ENCODE data around the gene CCDC187. TPM values are rescaled to one million over a fixed set of nuclear protein-coding genes. Genes with fewer than 3 reads are reported as not detected.

Gene CCDC187
- total RNA-seq, 1 experiment from 2014 or later, result not detected

DNA sequence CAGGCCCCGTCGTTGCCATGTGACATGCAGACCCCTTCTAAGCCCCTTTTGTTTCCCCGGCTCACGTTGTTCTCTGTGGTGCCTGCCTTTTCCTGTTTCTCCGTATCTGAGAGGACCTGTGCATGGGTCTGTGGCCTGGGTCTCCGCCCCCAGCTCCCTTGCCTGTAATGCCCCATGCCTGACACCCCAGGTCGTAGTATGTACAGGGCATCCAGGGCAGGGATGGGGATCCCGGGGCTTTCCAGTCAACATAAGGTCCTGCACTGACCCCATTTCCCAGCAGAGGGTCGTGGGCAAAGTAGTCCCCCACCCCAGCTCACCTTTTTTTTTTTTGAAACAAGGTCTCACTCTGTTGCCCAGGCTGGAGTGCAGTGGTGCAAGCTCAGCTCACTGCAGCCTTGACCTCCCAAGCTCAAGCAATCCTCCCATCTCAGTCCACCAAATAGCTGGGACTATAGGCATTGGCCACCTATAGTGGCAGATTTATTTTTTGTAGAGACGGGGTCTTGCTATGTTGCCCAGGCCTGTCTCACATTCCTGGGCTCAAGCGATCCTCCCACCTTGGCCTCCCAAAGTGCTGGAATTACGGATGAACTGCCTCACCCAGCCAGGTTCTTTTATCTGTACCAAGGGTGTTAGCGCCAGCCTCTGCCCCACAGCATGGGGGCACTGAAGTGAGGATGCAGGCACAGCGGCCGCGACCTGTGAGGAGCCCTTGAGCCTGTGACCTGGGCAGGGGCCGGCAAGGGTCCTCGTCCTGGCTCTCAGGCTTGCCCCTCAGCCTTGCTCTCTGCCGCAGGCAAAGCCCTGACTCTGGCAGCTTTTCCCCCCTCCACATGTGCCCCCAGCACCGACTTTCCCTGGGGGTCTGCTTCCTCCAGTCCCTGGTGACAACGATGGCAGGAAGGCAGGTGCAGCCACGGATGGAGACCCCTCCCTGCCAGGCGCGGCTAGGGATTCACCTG is 39.2 kb downstream of the CCDC187 start:
- Histone ChIP-seq H3K4me1 (ENCODE audit: insufficient read depth, low read length, poor library complexity, severe bottlenecking) (peaks cover 4% of the 10 kb centered on the region), H3K4me3 (ENCODE audit: low read depth, low read length, poor library complexity, severe bottlenecking) (no peak overlapping the region), H3K27me3 (replicated peaks; ENCODE audit: insufficient read depth, low read depth, low read length, poor library complexity) (no peaks in the 10 kb centered on the region), H3K27ac (ENCODE audit: low read depth, low read length, poor library complexity, severe bottlenecking) (no peak overlapping the region), H3K9me3 (ENCODE audit: low read depth, low read length, poor library complexity, severe bottlenecking) (no peaks in the 10 kb centered on the region), H3K36me3 (ENCODE audit: insufficient read depth, low read length, poor library complexity, severe bottlenecking) (no peaks in the 10 kb centered on the region)
- BruUV-seq (replicated peaks), result no TSS peak
- POLR2A ChIA-PET (ENCODE audit: low non-redundant PET), result no interaction called here
- intact Hi-C loops (cut with micrococcal nuclease; ENCODE audit: unreplicated experiment), result no loop called here
- CTCF ChIA-PET, result no interaction called here
- DNase-seq (ENCODE audit: low spot score), result no peak
- TF ChIP-seq, protein P1, sequence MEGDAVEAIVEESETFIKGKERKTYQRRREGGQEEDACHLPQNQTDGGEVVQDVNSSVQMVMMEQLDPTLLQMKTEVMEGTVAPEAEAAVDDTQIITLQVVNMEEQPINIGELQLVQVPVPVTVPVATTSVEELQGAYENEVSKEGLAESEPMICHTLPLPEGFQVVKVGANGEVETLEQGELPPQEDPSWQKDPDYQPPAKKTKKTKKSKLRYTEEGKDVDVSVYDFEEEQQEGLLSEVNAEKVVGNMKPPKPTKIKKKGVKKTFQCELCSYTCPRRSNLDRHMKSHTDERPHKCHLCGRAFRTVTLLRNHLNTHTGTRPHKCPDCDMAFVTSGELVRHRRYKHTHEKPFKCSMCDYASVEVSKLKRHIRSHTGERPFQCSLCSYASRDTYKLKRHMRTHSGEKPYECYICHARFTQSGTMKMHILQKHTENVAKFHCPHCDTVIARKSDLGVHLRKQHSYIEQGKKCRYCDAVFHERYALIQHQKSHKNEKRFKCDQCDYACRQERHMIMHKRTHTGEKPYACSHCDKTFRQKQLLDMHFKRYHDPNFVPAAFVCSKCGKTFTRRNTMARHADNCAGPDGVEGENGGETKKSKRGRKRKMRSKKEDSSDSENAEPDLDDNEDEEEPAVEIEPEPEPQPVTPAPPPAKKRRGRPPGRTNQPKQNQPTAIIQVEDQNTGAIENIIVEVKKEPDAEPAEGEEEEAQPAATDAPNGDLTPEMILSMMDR (conservative IDR thresholded peaks at IDR 0.05; ENCODE audit: low read depth, low read length), result no peak

DNA sequence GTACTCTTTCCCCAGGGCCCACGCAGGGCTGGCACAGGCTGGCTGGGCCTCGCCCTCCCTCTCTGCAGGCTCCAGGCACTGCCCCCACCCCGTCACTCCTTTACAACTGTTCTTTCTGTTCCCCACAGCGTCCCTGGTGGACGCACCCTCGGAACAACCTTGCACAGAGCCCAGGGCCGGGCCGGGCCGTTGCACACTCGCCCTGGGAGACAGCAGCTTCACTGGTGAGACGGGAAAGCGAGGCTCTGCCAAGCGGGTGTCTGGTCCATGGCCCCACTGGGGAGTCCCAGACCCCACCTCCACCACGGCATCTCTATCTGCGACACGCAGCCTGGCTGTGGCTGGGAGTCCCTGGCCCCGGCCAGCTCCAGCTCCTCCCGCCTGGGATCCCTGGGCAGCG is 39.9 kb downstream of the CCDC187 start:
- ChIA-PET CTCF (no interaction called here), POLR2A (ENCODE audit: low non-redundant PET) (no interaction called here)
- no peak for DNase-seq (ENCODE audit: low spot score)
- Histone ChIP-seq H3K36me3 (ENCODE audit: insufficient read depth, low read length, poor library complexity, severe bottlenecking) (no peaks in the 10 kb centered on the region), H3K9me3 (ENCODE audit: low read depth, low read length, poor library complexity, severe bottlenecking) (no peaks in the 10 kb centered on the region), H3K27me3 (replicated peaks; ENCODE audit: insufficient read depth, low read depth, low read length, poor library complexity) (no peaks in the 10 kb centered on the region), H3K27ac (ENCODE audit: low read depth, low read length, poor library complexity, severe bottlenecking) (no peak overlapping the region), H3K4me1 (ENCODE audit: insufficient read depth, low read length, poor library complexity, severe bottlenecking) (peaks cover 4% of the 10 kb centered on the region), H3K4me3 (ENCODE audit: low read depth, low read length, poor library complexity, severe bottlenecking) (no peak overlapping the region)
- TF ChIP-seq, protein P1 (conservative IDR thresholded peaks at IDR 0.05; ENCODE audit: low read depth, low read length), result no peak
- no peak for TF ChIP-seq EZH2 (IDR thresholded peaks at IDR 0.05; ENCODE audit: borderline replicate concordance, low read depth, low read length, poor library complexity, severe bottlenecking)
- intact Hi-C loops (cut with micrococcal nuclease; ENCODE audit: unreplicated experiment), result no loop called here
- BruUV-seq (replicated peaks), result no TSS peak

DNA sequence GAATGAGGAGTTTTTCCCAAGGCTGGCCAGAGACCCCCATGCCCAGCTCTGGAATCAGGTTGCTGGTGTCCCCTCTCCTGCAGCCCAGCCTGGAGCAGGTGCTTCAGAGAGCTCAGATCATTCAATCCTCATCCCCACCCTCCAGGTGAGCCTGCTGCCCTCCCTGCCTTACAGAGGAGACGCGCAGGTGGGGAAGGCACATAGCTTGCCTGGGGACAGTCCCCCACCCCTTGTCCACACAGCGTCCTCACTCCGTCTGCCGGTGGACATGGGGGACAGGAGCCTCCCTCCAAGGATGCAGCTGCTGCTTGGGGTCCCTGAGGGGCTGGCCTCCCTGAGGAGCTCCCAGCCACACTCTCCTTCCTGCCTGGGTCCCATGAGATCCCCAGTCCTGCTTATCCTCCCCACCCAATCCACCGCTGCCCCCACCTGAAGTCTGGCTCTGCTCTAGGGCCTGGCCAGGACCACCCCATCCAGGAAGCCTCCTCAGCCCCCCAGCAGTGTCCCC is 41.2 kb downstream of the CCDC187 start:
- CTCF ChIA-PET, result no interaction called here
- intact Hi-C loops (cut with micrococcal nuclease; ENCODE audit: unreplicated experiment), result no loop called here
- no peaks in the 10 kb centered on the region for H3K9me3 ChIP-seq (ENCODE audit: low read depth, low read length, poor library complexity, severe bottlenecking)

More for the DNA sequence above, 41.2 kb downstream of the CCDC187 start:
- DNase-seq (ENCODE audit: low spot score), result no peak
- no peak overlapping the region for H3K27ac ChIP-seq (ENCODE audit: low read depth, low read length, poor library complexity, severe bottlenecking)
- H3K4me1 ChIP-seq (ENCODE audit: insufficient read depth, low read length, poor library complexity, severe bottlenecking), result peaks cover 4% of the 10 kb centered on the region
- no TSS peak for BruUV-seq (replicated peaks)
- no peaks in the 10 kb centered on the region for H3K27me3 ChIP-seq (replicated peaks; ENCODE audit: insufficient read depth, low read depth, low read length, poor library complexity)
- H3K36me3 ChIP-seq (ENCODE audit: insufficient read depth, low read length, poor library complexity, severe bottlenecking), result no peaks in the 10 kb centered on the region
- POLR2A ChIA-PET (ENCODE audit: low non-redundant PET), result no interaction called here
- TF ChIP-seq, protein P1 (conservative IDR thresholded peaks at IDR 0.05; ENCODE audit: low read depth, low read length), result no peak
- TF ChIP-seq EZH2 (IDR thresholded peaks at IDR 0.05; ENCODE audit: borderline replicate concordance, low read depth, low read length, poor library complexity, severe bottlenecking), result no peak
- no peak overlapping the region for H3K4me3 ChIP-seq (ENCODE audit: low read depth, low read length, poor library complexity, severe bottlenecking)
